Lower leg skin (tissue), 3 donors: ENCODE data around the gene DOC2A.

Experiments used
- POLR2A ChIP-seq, 2 donors: fragments of 450-650 bp; IDR thresholded peaks; one replicate each; pipeline ENCODE4 v1.6.1; 2016 to 2017; ENCODE audit warnings: antibody characterized with exemption in 2 of 2, mild to moderate bottlenecking in 1 of 2, moderate library complexity in 1 of 2
- TF ChIP-seq, protein P1 (sequence below), 3 donors: fragments of 450-650 bp; IDR thresholded peaks; one replicate each; pipeline ENCODE4 v1.5.1; 2016; ENCODE audit warnings: antibody characterized with exemption in 3 of 3, mild to moderate bottlenecking in 3 of 3, moderate library complexity in 2 of 3

- TF ChIP-seq, protein P1, sequence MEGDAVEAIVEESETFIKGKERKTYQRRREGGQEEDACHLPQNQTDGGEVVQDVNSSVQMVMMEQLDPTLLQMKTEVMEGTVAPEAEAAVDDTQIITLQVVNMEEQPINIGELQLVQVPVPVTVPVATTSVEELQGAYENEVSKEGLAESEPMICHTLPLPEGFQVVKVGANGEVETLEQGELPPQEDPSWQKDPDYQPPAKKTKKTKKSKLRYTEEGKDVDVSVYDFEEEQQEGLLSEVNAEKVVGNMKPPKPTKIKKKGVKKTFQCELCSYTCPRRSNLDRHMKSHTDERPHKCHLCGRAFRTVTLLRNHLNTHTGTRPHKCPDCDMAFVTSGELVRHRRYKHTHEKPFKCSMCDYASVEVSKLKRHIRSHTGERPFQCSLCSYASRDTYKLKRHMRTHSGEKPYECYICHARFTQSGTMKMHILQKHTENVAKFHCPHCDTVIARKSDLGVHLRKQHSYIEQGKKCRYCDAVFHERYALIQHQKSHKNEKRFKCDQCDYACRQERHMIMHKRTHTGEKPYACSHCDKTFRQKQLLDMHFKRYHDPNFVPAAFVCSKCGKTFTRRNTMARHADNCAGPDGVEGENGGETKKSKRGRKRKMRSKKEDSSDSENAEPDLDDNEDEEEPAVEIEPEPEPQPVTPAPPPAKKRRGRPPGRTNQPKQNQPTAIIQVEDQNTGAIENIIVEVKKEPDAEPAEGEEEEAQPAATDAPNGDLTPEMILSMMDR (IDR thresholded peaks at IDR 0.05) = no peak
- no peak for TF ChIP-seq POLR2A (IDR thresholded peaks at IDR 0.05)
These were observed 26.1 kb downstream of the DOC2A start for GRCh38 chr16:29984764-29985147.
